IPS DF 4.7 (cell line): ENCODE measurements around the gene MUC6.

ENCODE experiments used
- DNase-seq: peaks from one replicate; pipeline ENCODE4 v3.0.0-alpha.2; 2013; ENCODE audit warnings: low spot score; ENCODE audit errors: extremely low read depth

The MUC6 gene

DNA sequence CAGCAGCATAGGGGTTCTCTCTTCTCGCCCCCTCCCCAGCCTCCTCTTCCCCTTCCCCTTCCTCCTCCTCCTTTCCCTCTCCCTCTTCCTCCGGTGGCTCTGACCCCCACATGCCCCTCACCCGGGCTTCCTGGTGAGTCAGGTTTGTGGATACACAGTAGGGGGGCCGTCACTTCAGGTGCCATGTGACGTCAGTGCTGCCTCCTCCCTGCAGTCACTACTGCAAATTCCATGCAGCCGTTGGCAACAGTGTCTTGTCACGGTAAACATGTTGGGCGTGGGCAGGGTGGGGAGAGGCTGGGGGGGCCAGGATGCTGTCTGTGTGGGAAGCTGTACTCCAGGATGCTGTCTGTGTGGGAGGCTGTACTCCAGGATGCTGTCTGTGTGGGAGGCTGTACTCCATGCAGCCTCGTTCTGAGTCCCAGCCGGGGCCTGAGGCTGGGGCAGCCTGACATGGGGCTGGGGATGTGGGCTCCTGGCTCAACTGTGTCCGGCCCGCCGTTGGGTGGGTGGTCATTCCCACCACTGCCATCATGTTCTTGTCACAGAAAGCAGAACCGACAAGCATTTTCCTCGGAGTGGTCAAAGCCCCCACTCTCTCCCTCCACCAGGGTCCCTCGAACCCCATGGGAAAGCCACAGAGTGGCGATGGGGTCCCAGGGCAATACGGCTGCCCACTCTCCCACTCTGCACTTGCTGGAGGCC is 35.8 kb upstream of the MUC6 start:
- DNase-seq: no peak

- no peak for DNase-seq
Observed at GRCh38 chr11:1071571-1072115, 35.1 kb upstream of the MUC6 start.

DNA sequence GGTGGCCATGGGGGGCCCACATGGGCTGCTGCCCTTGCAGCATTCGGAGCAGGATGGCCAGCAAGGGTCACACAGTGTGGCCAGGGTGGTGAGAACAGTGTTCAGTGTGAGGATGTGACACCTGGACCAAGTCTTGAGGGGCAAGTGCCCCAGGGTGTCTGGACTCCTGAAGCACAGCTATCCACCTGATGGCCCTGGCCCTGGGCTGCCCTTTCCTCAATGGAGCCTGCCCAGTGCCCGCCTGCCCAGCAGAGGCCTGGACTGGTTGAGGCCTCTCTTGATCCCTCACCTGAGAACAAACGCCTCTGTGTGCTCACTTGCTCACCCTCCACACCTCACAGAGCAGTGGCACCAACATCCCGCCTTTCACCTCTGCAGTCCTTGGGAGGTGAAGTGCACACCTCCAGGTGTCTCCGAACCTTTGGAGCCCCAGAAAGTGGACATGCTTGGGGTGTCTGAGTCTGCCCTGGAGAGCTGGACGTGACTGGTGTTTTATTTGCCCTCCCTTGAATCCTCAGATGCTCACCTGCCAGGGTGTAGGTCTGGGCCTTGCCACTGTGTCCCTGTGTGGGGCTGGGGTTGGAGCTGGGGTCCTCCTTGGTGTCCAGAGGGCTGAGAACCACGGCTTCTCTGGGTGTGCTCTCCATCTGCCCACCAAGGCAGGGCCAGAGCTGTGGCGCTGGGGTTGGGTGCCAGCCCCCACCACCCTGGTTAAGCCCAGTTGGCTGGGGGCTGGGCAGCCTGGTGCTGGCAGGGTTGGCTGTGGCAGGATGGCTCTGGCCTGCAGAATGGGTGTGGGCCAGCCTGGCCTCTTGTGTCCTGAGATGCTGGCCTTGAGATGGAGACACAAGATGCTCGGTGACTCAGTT is 34.3 kb upstream of the MUC6 start:
- DNase-seq: no peak

DNA sequence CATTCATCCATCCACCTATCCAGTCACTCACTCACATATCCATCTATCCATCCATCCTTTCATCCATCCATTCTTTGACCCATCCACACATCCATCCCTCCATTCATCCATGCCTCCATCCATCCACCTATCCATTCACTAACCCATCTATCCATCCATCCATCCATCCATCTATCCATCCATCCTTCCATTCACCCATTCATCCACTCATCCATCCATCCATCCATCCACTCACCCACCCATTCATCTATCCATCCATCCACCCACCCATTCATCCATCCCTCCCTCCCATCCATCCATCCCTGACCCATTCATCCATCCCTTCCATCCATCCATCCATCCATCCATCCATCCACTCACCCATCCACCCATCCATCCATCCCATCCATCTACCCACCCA is 33.2 kb upstream of the MUC6 start:
- no peak for DNase-seq

DNA sequence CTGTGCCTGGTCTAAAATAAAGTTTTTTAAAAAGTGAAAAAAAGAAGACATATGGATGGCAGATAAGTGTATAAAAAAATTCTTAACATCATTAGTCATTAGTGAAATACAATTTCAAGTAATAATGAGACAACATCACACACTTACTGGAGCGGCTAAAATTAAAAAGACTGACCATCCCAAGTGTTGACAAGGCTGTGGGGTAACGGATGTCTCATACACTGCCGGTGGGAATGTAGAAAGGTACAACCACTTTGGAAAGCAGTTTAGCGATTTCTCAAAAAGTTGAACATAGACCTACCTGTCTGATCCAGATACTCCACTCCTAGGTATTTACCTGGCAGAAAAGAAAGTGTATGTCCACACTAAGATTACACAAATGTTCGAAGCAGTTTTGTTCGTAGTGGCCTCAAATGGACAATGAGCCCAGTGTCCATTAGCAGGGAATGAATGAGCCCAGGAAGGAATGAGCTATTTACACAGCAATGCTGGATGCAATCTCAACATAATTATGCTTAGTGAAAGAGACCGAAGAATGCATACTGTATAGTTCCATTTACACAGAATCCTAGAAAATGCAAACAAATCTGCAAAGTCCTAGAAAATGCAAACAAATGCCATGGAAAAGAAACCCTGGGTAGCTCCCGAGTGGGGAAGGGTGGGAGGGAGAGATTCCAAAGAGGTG is 31.4 kb upstream of the MUC6 start:
- DNase-seq: no peak

DNA sequence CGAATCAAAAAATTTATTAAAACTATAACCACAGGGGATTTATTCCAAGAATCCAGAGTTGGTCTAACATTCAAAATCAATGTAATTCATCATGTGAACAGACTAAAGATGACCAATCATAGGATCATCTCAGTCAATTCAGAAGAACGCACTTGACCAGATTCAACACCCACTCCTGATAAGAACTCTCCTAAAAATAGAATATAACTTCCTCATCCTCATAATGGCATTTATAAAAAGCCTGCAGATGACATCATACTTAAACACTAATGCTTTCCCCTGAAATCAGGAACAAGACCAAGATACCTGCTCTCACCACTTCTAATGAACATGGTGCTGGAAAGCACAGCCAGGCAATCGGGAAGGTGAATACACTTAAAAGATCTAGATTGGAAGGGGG is 27.6 kb upstream of the MUC6 start:
- no peak for DNase-seq

GRCh38 chr11:1062075-1062820 is 25.7 kb upstream of the MUC6 start:
- DNase-seq: no peak

DNA sequence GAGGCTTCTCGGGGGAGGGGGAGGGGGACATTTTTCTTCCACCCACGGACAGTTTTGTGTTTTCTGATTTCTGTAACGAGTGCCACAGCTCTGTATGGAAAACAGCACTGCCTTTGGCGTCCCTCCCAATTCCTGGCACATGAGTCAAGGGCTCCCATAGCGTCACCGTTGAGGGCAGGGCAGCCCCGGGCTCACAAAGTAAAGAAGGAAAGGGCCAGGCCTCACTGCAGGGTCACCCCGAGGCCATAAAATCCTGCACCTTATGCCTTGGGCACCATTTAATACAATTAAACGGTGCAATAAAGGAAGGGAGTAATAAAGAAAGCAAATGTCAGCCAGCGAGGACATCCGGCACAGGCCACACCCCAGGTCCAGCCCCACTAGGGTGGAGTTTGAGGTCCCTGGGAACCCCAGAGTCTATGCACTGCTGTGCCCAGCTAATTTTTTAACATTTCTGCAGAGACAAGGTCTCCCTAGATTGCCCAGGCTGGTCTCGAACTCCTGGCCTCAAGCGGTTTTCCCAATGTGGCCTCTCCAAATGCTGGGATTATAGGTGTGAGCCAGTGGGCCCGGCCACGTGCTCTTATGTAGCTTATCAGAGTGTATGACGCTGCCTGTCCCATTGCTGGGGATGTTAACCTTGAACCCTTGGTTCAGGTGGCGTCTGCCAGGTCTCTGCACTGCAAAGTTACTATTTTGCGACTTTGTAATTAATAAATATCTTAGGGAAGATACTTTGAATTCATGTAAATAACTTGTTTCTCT is 24.5 kb upstream of the MUC6 start:
- no peak for DNase-seq

DNA sequence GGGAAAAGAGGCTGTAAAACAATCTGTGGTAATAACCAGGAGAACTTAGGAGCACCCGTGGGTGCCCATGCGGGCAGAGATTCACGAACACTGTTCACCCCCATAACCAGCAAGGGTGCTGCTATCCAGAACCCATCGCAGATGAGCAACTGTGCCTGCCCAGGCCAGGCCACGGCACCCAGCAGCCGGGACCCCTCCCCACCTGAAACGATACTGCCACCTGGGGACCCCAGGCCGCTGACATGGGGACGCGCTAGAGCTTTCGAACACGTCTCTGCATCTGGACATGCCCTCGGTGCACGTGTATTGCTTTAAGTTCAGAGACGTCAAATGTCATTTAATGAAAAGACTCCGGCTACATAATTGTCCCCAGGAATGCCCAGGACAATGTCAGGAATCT is 23.9 kb upstream of the MUC6 start:
- no peak for DNase-seq

GRCh38 chr11:1059759-1060158 is 23.2 kb upstream of the MUC6 start:
- no peak for DNase-seq

GRCh38 chr11:1057806-1058205 is 21.3 kb upstream of the MUC6 start:
- no peak for DNase-seq

DNA sequence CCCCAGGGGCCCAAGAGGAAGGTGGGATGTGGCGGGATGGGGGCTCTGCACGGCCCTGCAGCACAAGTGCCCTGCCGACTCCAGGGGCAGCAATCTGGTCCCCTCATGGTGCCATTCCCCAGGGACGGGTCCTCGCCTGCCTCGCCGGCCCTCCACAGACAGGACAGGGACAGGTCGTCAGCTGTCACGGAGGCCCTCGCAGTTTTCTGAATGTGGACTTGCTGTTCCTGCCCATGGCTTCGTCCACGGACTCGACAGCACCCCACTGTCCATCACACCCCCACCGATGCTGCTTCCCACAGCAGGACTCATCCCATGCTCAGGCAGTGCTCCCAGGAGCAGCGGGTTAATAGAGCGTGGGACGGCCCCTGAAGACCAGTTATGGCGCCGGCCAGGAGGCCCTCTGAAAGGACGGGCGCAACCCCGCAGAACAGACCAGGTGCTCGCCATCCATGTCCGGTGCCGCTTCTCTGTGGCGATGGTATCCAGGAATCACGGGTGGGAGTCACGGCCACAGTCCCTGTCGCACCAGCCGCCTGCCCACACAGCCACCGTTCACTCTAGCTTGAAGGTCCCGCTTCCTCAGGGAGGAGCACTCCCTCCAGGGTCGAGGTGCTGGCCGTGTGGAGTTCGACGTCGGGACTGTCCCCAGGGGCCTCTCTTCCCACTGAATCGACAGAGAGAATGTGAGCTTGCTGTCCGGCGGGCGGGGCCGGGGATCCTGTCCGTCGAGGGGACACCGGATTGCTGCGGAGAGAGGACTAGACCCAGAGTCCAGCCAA is 19.7 kb upstream of the MUC6 start:
- no peak for DNase-seq

DNA sequence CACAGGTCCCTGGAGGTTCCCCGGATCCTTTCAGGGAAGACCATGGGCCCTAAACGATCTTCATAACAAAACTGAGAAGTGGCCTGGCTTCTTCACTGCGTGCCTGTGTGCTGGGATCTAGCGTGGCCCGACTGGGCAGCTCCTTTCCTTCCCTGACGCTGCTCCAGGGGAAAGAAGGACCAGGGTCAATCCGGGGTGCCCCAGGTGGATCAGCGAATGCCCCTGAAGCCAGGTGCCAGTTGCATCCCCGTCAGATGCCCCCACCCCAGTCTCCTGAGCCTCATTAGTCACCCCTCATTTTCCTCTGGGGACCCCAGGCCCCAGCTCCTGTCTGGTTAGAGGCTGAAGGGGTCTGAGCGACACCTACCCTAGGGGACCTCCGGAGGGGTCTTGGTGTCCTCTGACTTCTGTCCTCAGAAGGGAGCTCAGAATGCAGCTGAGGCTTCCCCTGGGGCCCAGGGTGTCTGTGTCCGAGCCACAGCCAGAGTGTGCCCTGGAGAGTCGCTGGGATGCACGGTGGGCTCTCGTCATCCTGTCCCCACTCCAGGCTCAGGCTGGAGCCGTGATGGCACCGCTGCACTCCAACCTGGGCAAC is 18.7 kb upstream of the MUC6 start:
- DNase-seq: no peak

- no peak for DNase-seq
Observed at GRCh38 chr11:1054143-1055108, 17.9 kb upstream of the MUC6 start.

- DNase-seq: no peak
Observed at GRCh38 chr11:1053121-1053901, 16.8 kb upstream of the MUC6 start.

- no peak for DNase-seq
Observed at GRCh38 chr11:1052133-1053011, 15.9 kb upstream of the MUC6 start.
